MCF 10A (cell line): ENCODE measurements around the gene ZNF526. TPM values are rescaled to one million over a fixed set of nuclear protein-coding genes. Genes with fewer than 3 reads are reported as not detected.

Experiments
- BruUV-seq: library from RNA; stranded (reverse); fragments of 400-500 nt; replicated peaks from 2 replicates; lab custom pipeline; 2021; lab: Mats Ljungman, UMichigan
- CTCF ChIA-PET: fragments of 300-600 bp; sonication (Branson Sonifier 250); formaldehyde crosslinking; extraction: SDS; loops from one replicate; lab custom pipeline; 2021; ENCODE audit warnings: antibody characterized with exemption, inconsistent platforms; lab: Yijun Ruan, JAX
- POLR2A ChIA-PET: fragments of 300-600, 350-650 bp; sonication (Branson Sonifier 250); formaldehyde crosslinking; extraction: SDS; loops from one replicate; lab custom pipeline; 2020; ENCODE audit warnings: antibody characterized with exemption, inconsistent platforms; lab: Yijun Ruan, JAX
- DNase-seq: peaks from one replicate; pipeline ENCODE4 v3.0.0-alpha.2; 2018; ENCODE audit not compliant: unreplicated experiment
- H3K27ac Mint-ChIP-seq: one replicate; pipeline ENCODE4 v1.8.0; 2022; ENCODE audit warnings: mild to moderate bottlenecking, low read depth, mixed read lengths; ENCODE audit not compliant: unreplicated experiment
- H3K27me3 Mint-ChIP-seq: one replicate; pipeline ENCODE4 v1.8.0; 2022; ENCODE audit warnings: mixed read lengths; ENCODE audit not compliant: insufficient read depth, unreplicated experiment
- H3K36me3 Mint-ChIP-seq: one replicate; pipeline ENCODE4 v1.8.0; 2022; ENCODE audit warnings: mild to moderate bottlenecking, moderate library complexity, mixed read lengths; ENCODE audit not compliant: insufficient read depth, unreplicated experiment
- H3K4me1 Mint-ChIP-seq: one replicate; pipeline ENCODE4 v1.8.0; 2022; ENCODE audit warnings: mixed read lengths; ENCODE audit not compliant: insufficient read depth, unreplicated experiment
- H3K4me3 Mint-ChIP-seq: one replicate; pipeline ENCODE4 v1.8.0; 2022; ENCODE audit warnings: mild to moderate bottlenecking, moderate library complexity, mixed read lengths; ENCODE audit not compliant: unreplicated experiment
- H3K9me3 Mint-ChIP-seq: one replicate; pipeline ENCODE4 v1.8.0; 2022; ENCODE audit warnings: mixed read lengths; ENCODE audit not compliant: unreplicated experiment
- intact Hi-C: fragments of 100-400 bp; cut with micrococcal nuclease; formaldehyde crosslinking; loops from 2 replicates; pipeline ENCODE4 v1.14.1; 2022
- total RNA-seq: library from RNA; stranded (reverse); gene quantifications from 2 replicates; pipeline ENCODE4 v1.2.3, GENCODE V29; 2022
- TF ChIP-seq, protein P1 (sequence below): fragments of 200-600 bp; IDR thresholded peaks from one replicate; pipeline ENCODE4 v1.8.0; 2022; ENCODE audit warnings: antibody characterized with exemption, mild to moderate bottlenecking; ENCODE audit not compliant: unreplicated experiment

Gene ZNF526
- total RNA-seq, 1 experiment from 2014 or later, result 12.3 TPM

DNA sequence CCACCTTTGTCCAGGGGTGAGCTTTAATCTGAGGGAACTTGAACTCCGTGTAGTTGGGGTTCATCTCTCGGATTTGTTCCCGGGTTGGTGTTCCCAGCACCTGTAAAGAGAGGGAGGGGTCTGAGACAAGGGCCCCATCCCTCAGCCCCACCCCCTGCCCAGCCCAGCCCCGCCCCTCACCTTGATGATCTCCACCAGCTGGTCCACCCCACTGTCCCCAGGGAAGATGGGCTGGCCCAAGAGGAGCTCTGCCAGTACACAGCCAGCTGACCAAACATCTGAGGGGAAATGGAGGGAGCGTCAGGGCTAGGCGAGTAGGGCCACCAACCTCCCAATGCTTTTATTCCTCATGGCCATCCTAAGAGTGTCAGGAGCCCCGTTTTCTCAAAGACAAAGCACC lies 13.0 kb downstream of the ZNF526 start:
- ChIA-PET POLR2A (interaction anchor here (0.9 kb wide), 1 partner anchor 10 kb away, joined by 3 read pairs; the partner anchor contains the start of gene GSK3A), CTCF (interaction anchor here (1.4 to 2.0 kb wide), 2 partner anchors 12 to 124 kb away, joined by 5 to 6 read pairs; no protein-coding TSS in a partner anchor)
- Mint-ChIP-seq H3K36me3 (peaks cover 83% of the 10 kb centered on the region), H3K4me1 (no peaks in the 10 kb centered on the region), H3K4me3 (no peak overlapping the region), H3K9me3 (no peaks in the 10 kb centered on the region), H3K27ac (peak overlapping the region; percentile 66), H3K27me3 (no peaks in the 10 kb centered on the region)
- no TSS peak for BruUV-seq
- TF ChIP-seq, protein P1, sequence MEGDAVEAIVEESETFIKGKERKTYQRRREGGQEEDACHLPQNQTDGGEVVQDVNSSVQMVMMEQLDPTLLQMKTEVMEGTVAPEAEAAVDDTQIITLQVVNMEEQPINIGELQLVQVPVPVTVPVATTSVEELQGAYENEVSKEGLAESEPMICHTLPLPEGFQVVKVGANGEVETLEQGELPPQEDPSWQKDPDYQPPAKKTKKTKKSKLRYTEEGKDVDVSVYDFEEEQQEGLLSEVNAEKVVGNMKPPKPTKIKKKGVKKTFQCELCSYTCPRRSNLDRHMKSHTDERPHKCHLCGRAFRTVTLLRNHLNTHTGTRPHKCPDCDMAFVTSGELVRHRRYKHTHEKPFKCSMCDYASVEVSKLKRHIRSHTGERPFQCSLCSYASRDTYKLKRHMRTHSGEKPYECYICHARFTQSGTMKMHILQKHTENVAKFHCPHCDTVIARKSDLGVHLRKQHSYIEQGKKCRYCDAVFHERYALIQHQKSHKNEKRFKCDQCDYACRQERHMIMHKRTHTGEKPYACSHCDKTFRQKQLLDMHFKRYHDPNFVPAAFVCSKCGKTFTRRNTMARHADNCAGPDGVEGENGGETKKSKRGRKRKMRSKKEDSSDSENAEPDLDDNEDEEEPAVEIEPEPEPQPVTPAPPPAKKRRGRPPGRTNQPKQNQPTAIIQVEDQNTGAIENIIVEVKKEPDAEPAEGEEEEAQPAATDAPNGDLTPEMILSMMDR, result no peak
- no peak for DNase-seq
- intact Hi-C loops, result no loop called here

DNA sequence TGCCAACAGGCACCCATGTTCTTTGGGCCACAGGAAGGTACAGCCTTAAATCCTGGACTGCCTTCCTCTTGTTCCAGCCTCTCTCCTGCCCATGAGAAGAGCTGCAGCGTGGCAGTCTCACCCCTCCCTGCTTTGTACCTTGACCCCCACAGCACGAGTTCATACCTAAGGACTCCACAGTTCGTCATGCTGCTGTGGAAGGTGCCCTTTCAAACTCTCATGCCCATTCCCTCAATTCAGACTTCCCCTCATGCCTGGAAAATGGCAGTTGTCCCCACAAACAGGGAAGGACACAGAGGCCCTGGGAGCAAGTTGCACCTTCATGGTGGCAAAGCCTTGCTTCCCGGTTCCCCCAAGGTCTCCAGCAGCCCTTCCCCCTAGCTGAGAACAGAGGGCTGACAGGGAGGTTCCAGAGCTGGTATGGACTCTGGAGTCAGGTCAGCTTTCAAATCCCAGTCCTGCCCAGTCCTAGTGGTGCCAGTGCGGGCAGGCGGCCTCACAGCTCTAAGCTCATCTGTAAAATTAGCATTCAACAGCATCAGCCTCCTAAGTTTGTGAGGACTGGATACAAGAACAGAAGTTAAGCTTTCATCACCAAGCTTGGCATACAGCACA lies 13.7 kb downstream of the ZNF526 start:
- Mint-ChIP-seq H3K27ac (peak overlapping the region; percentile 66), H3K4me1 (no peaks in the 10 kb centered on the region), H3K9me3 (no peaks in the 10 kb centered on the region), H3K27me3 (no peaks in the 10 kb centered on the region), H3K36me3 (peaks cover 84% of the 10 kb centered on the region), H3K4me3 (no peak overlapping the region)
- ChIA-PET CTCF (interaction anchor here (0.6 to 2.0 kb wide), 5 partner anchors 11 to 98 kb away, joined by 3 to 7 read pairs (median 4); no protein-coding TSS in a partner anchor), POLR2A (interaction anchor here (0.6 to 1.3 kb wide), 6 partner anchors 8 to 373 kb away, joined by 3 to 7 read pairs (median 3); partner anchors contain the start of gene GSK3A)
- BruUV-seq, result no TSS peak
- TF ChIP-seq, protein P1, result no peak
- no peak for DNase-seq
- intact Hi-C loops, result no loop called here

DNA sequence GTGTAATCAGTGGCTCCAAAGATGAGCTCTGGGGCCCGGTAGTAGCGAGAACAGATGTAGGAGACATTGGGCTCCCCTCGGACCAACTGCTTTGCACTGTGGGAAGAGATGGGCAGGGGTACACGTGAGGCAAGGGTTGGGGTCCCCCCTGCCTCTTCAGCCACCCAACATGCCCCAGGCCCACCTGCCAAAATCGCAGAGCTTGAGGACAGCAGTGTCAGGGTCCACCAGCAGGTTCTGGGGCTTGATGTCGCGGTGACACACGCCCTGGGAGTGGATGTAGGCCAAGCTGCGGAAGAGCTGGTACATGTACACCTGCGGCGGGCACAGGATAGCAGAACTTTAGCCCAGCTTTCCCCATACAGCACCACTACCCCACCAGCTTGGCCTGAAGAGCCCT lies 14.3 kb downstream of the ZNF526 start:
- Mint-ChIP-seq H3K27me3 (no peaks in the 10 kb centered on the region), H3K4me1 (peaks cover 4% of the 10 kb centered on the region), H3K4me3 (no peak overlapping the region), H3K36me3 (peaks cover 86% of the 10 kb centered on the region), H3K27ac (no peak overlapping the region), H3K9me3 (no peaks in the 10 kb centered on the region)
- DNase-seq, result no peak
- CTCF ChIA-PET, result interaction anchor here (0.6 to 2.0 kb wide), 8 partner anchors 10 to 132 kb away, joined by 3 to 7 read pairs (median 4); partner anchors contain the start of gene POU2F2
- BruUV-seq, result no TSS peak
- intact Hi-C loops, result no loop called here
- TF ChIP-seq, protein P1, result no peak
- POLR2A ChIA-PET, result interaction anchor here (0.6 to 1.3 kb wide), 6 partner anchors 9 to 373 kb away, joined by 3 to 7 read pairs (median 4); no protein-coding TSS in a partner anchor

DNA sequence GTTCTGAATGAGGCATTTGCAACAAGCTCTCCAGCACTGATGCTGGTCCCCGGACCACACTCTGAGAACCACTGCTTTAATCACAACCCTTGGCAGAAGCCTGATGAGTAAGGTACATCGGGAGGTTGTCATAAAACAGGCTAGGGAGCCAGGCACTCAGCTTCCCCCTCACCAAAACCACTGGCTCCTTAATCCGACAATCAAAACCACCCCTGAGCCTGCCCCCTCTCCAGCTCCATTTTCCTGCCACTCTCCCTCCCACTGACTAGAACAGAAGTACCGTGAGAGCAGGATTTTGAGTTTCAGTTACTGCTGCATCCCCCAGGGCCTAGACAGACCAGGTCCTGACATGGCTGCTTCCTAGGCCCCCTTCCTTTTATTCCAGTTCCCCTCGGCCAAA lies 15.1 kb downstream of the ZNF526 start:
- no TSS peak for BruUV-seq
- TF ChIP-seq, protein P1, result no peak
- H3K4me3 Mint-ChIP-seq, result no peak overlapping the region
- H3K27ac Mint-ChIP-seq, result no peak overlapping the region
- ChIA-PET CTCF (interaction anchor here (0.8 to 1.5 kb wide), 5 partner anchors 9 to 132 kb away, joined by 3 to 4 read pairs (median 4); partner anchors contain the start of gene POU2F2), POLR2A (interaction anchor here (0.6 to 1.3 kb wide), 4 partner anchors 10 to 126 kb away, joined by 3 to 5 read pairs (median 3); no protein-coding TSS in a partner anchor)
- intact Hi-C loops, result no loop called here
- H3K4me1 Mint-ChIP-seq, result peaks cover 12% of the 10 kb centered on the region
- H3K27me3 Mint-ChIP-seq, result no peaks in the 10 kb centered on the region
- H3K36me3 Mint-ChIP-seq, result peaks cover 84% of the 10 kb centered on the region
- DNase-seq, result no peak
- H3K9me3 Mint-ChIP-seq, result no peaks in the 10 kb centered on the region
